Measurements from ENCODE around the gene CBLB.

Gene CBLB

DNA sequence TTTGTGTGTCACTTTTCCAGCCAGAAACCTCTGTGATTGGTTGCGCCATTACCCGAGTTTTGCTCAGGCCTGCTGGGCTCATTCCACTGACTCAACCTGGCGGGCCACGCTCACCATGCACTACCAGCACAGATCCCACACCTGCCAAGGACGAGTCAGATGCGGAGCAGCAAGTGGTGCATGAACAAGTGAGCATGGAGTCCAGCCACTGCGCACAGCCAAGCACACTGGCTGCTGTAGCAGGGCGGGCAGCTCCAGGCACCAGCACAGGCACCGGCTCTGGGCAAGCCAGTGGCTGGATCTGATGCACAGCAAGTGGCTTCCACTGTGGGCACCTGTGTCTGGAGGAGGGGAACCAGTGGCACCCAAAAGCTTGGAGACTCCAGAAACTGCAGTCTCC, 110.4 kb downstream of the CBLB start:
- TF ChIP-seq, protein P1, sequence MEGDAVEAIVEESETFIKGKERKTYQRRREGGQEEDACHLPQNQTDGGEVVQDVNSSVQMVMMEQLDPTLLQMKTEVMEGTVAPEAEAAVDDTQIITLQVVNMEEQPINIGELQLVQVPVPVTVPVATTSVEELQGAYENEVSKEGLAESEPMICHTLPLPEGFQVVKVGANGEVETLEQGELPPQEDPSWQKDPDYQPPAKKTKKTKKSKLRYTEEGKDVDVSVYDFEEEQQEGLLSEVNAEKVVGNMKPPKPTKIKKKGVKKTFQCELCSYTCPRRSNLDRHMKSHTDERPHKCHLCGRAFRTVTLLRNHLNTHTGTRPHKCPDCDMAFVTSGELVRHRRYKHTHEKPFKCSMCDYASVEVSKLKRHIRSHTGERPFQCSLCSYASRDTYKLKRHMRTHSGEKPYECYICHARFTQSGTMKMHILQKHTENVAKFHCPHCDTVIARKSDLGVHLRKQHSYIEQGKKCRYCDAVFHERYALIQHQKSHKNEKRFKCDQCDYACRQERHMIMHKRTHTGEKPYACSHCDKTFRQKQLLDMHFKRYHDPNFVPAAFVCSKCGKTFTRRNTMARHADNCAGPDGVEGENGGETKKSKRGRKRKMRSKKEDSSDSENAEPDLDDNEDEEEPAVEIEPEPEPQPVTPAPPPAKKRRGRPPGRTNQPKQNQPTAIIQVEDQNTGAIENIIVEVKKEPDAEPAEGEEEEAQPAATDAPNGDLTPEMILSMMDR (IDR thresholded peaks at IDR 0.05) = no peak
- no peaks in the 10 kb centered on the region for H3K27me3 ChIP-seq
- peaks cover 0 to 13% (median 7%) of the 10 kb centered on the region in 3 donors for H3K9me3 ChIP-seq
- DNase-seq = no peak
- no peak overlapping the region for H3K4me3 ChIP-seq
- no peak overlapping the region for H3K27ac ChIP-seq
- peaks cover 9 to 33% (median 29%) of the 10 kb centered on the region in 3 donors for H3K36me3 ChIP-seq
- peaks cover 0 to under 1% (median 0%) of the 10 kb centered on the region in 4 donors for H3K4me1 ChIP-seq
- intact Hi-C loops (cut with DNase I; ENCODE audit: low total_unique reads) = no loop called here

DNA sequence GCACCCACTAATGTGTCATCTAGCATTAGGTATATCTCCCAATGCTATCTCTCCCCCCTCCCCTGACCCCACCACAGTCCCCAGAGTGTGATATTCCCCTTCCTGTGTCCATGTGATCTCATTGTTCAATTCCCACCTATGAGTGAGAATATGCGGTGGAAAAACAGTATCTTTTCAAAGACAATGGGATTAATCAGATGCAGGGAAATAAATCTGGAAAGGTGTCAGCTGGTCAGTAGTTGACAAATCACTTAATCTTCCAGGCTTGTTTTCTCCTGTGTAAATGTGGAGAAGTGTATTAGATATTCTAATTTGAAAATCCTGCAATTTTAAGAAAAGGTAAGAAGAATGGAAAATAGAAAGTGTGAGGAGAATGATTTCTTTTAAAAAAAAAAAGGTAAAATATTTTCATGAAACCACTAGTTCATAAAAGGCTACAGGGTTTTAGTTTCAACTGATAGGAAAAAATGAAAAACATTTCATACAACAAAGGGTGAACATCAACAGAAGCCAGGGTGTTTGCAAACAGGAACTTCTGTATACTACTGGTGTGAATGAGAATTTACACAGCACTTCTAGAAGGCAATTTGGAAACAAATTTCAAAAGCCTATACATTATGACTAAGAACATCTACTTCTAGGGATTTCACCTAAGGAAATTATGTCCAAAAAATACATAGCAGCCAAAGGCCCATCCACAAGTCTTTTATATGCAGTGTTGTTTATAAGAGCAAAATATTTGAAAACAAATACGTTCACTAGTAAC, 113.5 kb downstream of the CBLB start:
- intact Hi-C loops (cut with DNase I; ENCODE audit: low total_unique reads) = no loop called here
- Histone ChIP-seq H3K27me3 (no peaks in the 10 kb centered on the region), H3K27ac (no peak overlapping the region), H3K9me3 (peaks cover 0 to 5% (median 0%) of the 10 kb centered on the region in 3 donors), H3K4me3 (no peak overlapping the region), H3K4me1 (peaks cover 0 to 7% (median 0%) of the 10 kb centered on the region in 4 donors), H3K36me3 (peaks cover 0 to 15% (median 15%) of the 10 kb centered on the region in 3 donors)
- no peak for DNase-seq
- TF ChIP-seq, protein P1 (IDR thresholded peaks at IDR 0.05) = no peak

DNA sequence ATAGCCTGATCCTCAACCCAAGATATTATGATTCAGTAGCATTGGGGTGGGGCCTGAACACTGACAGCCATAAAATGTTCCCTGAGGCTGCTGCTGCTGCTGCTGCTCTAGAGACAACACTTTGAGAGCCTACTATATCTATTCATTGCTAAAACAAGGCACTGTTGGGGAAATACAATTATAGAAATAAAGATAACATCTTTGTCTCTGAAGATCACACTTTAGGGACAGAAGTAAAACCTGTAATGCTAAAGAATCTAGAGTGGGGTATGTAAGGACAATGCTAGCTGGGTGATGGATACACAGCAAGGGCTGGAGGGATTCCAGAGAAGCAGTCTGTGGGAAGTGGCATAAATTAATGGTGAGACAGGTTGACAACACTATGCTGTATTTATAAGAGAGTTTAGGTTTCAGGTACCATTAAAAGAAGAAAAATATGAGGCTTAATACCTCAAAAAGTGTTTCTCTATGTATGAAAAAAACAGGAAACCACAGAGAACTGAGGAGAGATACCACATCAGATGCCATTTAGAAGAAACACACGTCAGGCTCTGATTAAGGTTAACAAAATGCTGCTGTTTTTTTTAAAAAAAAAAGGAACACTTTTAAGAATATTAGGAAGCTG, 115.9 kb downstream of the CBLB start:
- Histone ChIP-seq H3K27ac (no peak overlapping the region), H3K4me1 (peaks cover 0 to 18% (median 9%) of the 10 kb centered on the region in 4 donors), H3K4me3 (no peak overlapping the region), H3K36me3 (no peaks in the 10 kb centered on the region), H3K9me3 (no peaks in the 10 kb centered on the region), H3K27me3 (no peaks in the 10 kb centered on the region)
- intact Hi-C loops (cut with DNase I; ENCODE audit: low total_unique reads) = no loop called here
- no peak for DNase-seq
- TF ChIP-seq, protein P1 (IDR thresholded peaks at IDR 0.05) = no peak

DNA sequence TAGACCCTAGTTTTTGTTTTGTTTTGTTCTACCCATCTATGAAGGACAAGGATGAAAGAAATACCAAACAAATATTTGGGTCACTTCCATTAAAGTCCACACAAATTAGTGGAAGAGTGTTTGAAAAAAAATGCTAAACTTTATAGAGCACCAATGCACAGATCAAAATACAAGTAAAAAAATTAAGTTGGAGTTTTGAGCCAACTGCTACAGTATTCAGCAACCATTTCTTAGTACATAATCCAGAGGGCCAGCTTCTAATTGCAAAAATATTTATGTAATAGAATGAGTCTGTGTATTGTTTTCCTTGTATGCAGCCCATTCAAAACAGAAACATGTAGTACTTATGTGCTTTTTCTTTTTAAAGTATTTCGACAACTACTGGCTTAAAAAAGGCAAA, 121.1 kb downstream of the CBLB start:
- Histone ChIP-seq H3K27me3 (no peaks in the 10 kb centered on the region), H3K4me1 (peaks cover 0 to 28% (median 23%) of the 10 kb centered on the region in 4 donors), H3K4me3 (no peak overlapping the region), H3K9me3 (no peaks in the 10 kb centered on the region), H3K27ac (peak overlapping the region; percentile 53 to 61), H3K36me3 (peaks cover 0 to 10% (median 7%) of the 10 kb centered on the region in 3 donors)
- TF ChIP-seq, protein P1 (IDR thresholded peaks at IDR 0.05) = no peak
- intact Hi-C loops (cut with DNase I; ENCODE audit: low total_unique reads) = no loop called here
- DNase-seq = no peak

DNA sequence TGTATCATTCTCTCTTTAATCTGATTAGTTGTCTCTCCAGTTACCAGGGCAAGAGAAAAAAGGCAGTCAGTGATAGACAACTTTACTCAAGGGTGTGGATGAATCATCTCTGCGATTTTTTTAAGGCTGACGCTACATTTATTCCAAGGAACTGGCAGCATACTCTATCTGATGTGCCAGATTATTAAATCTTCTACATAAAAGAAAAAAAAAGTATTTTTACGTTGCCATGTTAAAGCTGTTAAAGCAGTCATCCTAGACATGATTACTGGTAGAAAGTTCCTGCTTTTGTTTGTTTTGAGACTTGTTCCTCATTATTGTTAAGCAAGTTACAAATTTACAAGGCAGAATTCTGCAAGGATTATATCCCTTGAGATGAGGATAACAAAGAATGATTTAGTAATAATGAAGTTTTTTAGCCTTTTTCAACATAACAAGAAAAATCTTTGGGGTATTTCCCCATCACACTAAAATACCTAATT, 121.7 kb downstream of the CBLB start:
- TF ChIP-seq, protein P1 (IDR thresholded peaks at IDR 0.05) = no peak
- Histone ChIP-seq H3K4me3 (no peak overlapping the region), H3K4me1 (peaks cover 0 to 28% (median 23%) of the 10 kb centered on the region in 4 donors), H3K9me3 (no peaks in the 10 kb centered on the region), H3K27me3 (no peaks in the 10 kb centered on the region), H3K36me3 (peaks cover 0 to 10% (median 7%) of the 10 kb centered on the region in 3 donors), H3K27ac (peak overlapping the region; percentile 46 to 47)
- intact Hi-C loops (cut with DNase I; ENCODE audit: low total_unique reads) = no loop called here
- no peak for DNase-seq

All from tibial artery (tissue), 4 donors.